DMS 273 (cell line): ENCODE data around the gene GNRHR.

Experiments used
- DNase-seq: peaks from one replicate; lab custom pipeline; 2025; ENCODE audit not compliant: unreplicated experiment; lab: John Stamatoyannopoulos, UW

GNRHR gene

GRCh38 chr4:67700738-67701516, 53.3 kb downstream of the GNRHR start, which contains the start of gene UBA6:
Gene UBA6, minus strand, starts transcription at chr4:67701155. Its CDS starts 36 bp downstream, at chr4:67701119.
- peak; percentile 97 for DNase-seq

- DNase-seq, result peak; percentile 61
Measured at GRCh38 chr4:67700116-67700737, 54.0 kb downstream of the GNRHR start.

- no peak for DNase-seq
Measured at GRCh38 chr4:67699603-67700002, 54.6 kb downstream of the GNRHR start.

GRCh38 chr4:67697860-67698687, 56.1 kb downstream of the GNRHR start:
- no peak for DNase-seq

- DNase-seq, result no peak
Measured at GRCh38 chr4:67696061-67696460, 58.1 kb downstream of the GNRHR start.

- DNase-seq, result no peak
Measured at GRCh38 chr4:67694662-67695061, 59.5 kb downstream of the GNRHR start.

GRCh38 chr4:67691328-67691727, 62.9 kb downstream of the GNRHR start:
- no peak for DNase-seq
